Hepatocyte (in vitro differentiated cells): Measurements from ENCODE around the gene PEX13. TPM values are rescaled to one million over a fixed set of nuclear protein-coding genes. Genes with fewer than 3 reads are reported as not detected.

Experiments
- DNase-seq: peaks from one replicate; pipeline ENCODE4 v3.0.0-alpha.2; 2016; ENCODE audit warnings: low spot score
- H2AFZ ChIP-seq: fragments of 200-600 bp; sonication (generic); 2 replicates; pipeline ENCODE4 v1.6.0; 2016; ENCODE audit warnings: antibody characterized with exemption, mild to moderate bottlenecking
- H3K27ac ChIP-seq: fragments of 200-600 bp; sonication (generic); 2 replicates; pipeline ENCODE4 v1.5.1; 2016; ENCODE audit warnings: mild to moderate bottlenecking
- H3K27me3 ChIP-seq: fragments of 200-600 bp; sonication (generic); 2 replicates; pipeline ENCODE4 v1.6.1; 2016
- H3K36me3 ChIP-seq: fragments of 200-600 bp; sonication (generic); replicated peaks from 2 replicates; pipeline ENCODE4 v1.5.1; 2016; ENCODE audit warnings: low read depth; ENCODE audit not compliant: insufficient read depth
- H3K4me1 ChIP-seq: fragments of 200-600 bp; sonication (generic); 2 replicates; pipeline ENCODE4 v1.5.1; 2016; ENCODE audit warnings: mild to moderate bottlenecking, moderate library complexity; ENCODE audit not compliant: insufficient read depth
- H3K4me2 ChIP-seq: fragments of 200-600 bp; sonication (generic); 2 replicates; pipeline ENCODE4 v1.6.0; 2016
- H3K4me3 ChIP-seq: fragments of 200-600 bp; sonication (generic); 2 replicates; pipeline ENCODE4 v1.5.1; 2016; ENCODE audit warnings: mild to moderate bottlenecking
- H3K79me2 ChIP-seq: fragments of 200-600 bp; sonication (generic); 2 replicates; pipeline ENCODE4 v1.6.0; 2017; ENCODE audit warnings: mild to moderate bottlenecking
- H3K9me2 ChIP-seq: fragments of 200-600 bp; sonication (generic); replicated peaks from 2 replicates; pipeline ENCODE4 v1.6.0; 2017; ENCODE audit warnings: mild to moderate bottlenecking; ENCODE audit not compliant: insufficient read depth
- H3K9me3 ChIP-seq: fragments of 200-600 bp; sonication (generic); 2 replicates; pipeline ENCODE4 v1.5.1; 2016; ENCODE audit warnings: low read depth, mild to moderate bottlenecking
- H4K20me1 ChIP-seq: fragments of 200-600 bp; sonication (generic); 2 replicates; pipeline ENCODE4 v1.6.0; 2016; ENCODE audit warnings: mild to moderate bottlenecking; ENCODE audit not compliant: insufficient read depth, poor library complexity, severe bottlenecking
- CTCF ChIP-seq: fragments of 200-600 bp; sonication (generic); IDR thresholded peaks from 2 replicates; pipeline ENCODE4 v1.5.1; 2016; ENCODE audit warnings: antibody characterized with exemption, mild to moderate bottlenecking; ENCODE audit not compliant: poor library complexity
- EZH2 ChIP-seq: fragments of 200-600 bp; sonication (generic); IDR thresholded peaks from 2 replicates; pipeline ENCODE4 v1.6.1; 2016; ENCODE audit warnings: antibody characterized with exemption, mild to moderate bottlenecking, borderline replicate concordance
- EZH2phosphoT487 ChIP-seq: fragments of 200-600 bp; sonication (generic); IDR thresholded peaks from one replicate; pipeline ENCODE4 v1.6.1; 2018; ENCODE audit warnings: antibody characterized with exemption, mild to moderate bottlenecking, low read depth, moderate library complexity; ENCODE audit not compliant: unreplicated experiment, severe bottlenecking
- WGBS: methylation state at CpG from one replicate; pipeline ENCODE4 v1.1.6; 2016; ENCODE audit warnings: low lambda C conversion rate; ENCODE audit errors: missing lambda C conversion rate; 5-methylcytosine and 5-hydroxymethylcytosine counted together
- polyA plus RNA-seq: library from polyadenylated mRNA; unstranded; fragments of >200 nt; fragmentation: Nextera tagmentation; extraction: Ambion mirVana; gene quantifications from 2 replicates; pipeline ENCODE4 v1.2.1, GENCODE V29; 2016
- total RNA-seq: library from RNA; depleted of rRNA; stranded (reverse); fragments of >200 nt; gene quantifications from 2 replicates; pipeline ENCODE4 v1.2.3, GENCODE V29; 2014

The PEX13 gene
- total and polyA plus RNA-seq, 2 experiments from 2014 or later: 25.2 to 60.0 TPM

GRCh38 chr2:60992985-60993392 lies 24.5 kb upstream of the PEX13 start:
- peaks cover 13% of the 10 kb centered on the region for H3K9me3 ChIP-seq
- 92% methylated on average over 7 of the region's 7 CpGs for WGBS
- H3K4me1 ChIP-seq: no peaks in the 10 kb centered on the region
- H2AFZ ChIP-seq: no peak overlapping the region
- H3K4me3 ChIP-seq: no peak overlapping the region
- H3K36me3 ChIP-seq: no peaks in the 10 kb centered on the region
- no peaks in the 10 kb centered on the region for H3K27me3 ChIP-seq
- no peak for TF ChIP-seq EZH2phosphoT487
- TF ChIP-seq EZH2: no peak
- TF ChIP-seq CTCF: no peak
- H3K79me2 ChIP-seq: no peaks in the 10 kb centered on the region
- DNase-seq: no peak
- no peaks in the 10 kb centered on the region for H3K9me2 ChIP-seq
- no peaks in the 10 kb centered on the region for H4K20me1 ChIP-seq
- no peak overlapping the region for H3K27ac ChIP-seq
- no peak overlapping the region for H3K4me2 ChIP-seq

GRCh38 chr2:60994131-60994530 lies 23.4 kb upstream of the PEX13 start:
- H3K9me2 ChIP-seq: no peaks in the 10 kb centered on the region

GRCh38 chr2:60998628-60999545 lies 18.6 kb upstream of the PEX13 start:
- no peak overlapping the region for H3K4me3 ChIP-seq
- no peaks in the 10 kb centered on the region for H3K36me3 ChIP-seq
- H3K9me3 ChIP-seq: no peaks in the 10 kb centered on the region
- no peak overlapping the region for H2AFZ ChIP-seq
- H3K27me3 ChIP-seq: no peaks in the 10 kb centered on the region
- no peak for TF ChIP-seq EZH2phosphoT487
- TF ChIP-seq CTCF: peak; percentile 69
- no peak for TF ChIP-seq EZH2
- H3K27ac ChIP-seq: no peak overlapping the region
- no peak overlapping the region for H3K4me2 ChIP-seq
- 79% methylated on average over 4 of the region's 4 CpGs for WGBS
- H3K9me2 ChIP-seq: no peaks in the 10 kb centered on the region
- no peaks in the 10 kb centered on the region for H3K79me2 ChIP-seq
- H3K4me1 ChIP-seq: no peaks in the 10 kb centered on the region
- H4K20me1 ChIP-seq: no peaks in the 10 kb centered on the region
- peak; percentile 55 for DNase-seq

More at GRCh38 chr2:60994131-60994530, 23.4 kb upstream of the PEX13 start:
- Histone ChIP-seq H2AFZ (no peak overlapping the region), H3K9me3 (peaks cover 13% of the 10 kb centered on the region), H4K20me1 (no peaks in the 10 kb centered on the region), H3K79me2 (no peaks in the 10 kb centered on the region), H3K4me3 (no peak overlapping the region), H3K27ac (no peak overlapping the region), H3K36me3 (no peaks in the 10 kb centered on the region), H3K27me3 (no peaks in the 10 kb centered on the region), H3K4me1 (no peaks in the 10 kb centered on the region), H3K4me2 (no peak overlapping the region)
- no peak for DNase-seq
- no peak for TF ChIP-seq CTCF
- no peak for TF ChIP-seq EZH2phosphoT487
- no peak for TF ChIP-seq EZH2
